Neuronal stem cell (in vitro differentiated cells): ENCODE data around the gene FRMD1.

Experiments used
- DNase-seq: peaks from one replicate; pipeline ENCODE4 v3.0.0-alpha.2; 2013; ENCODE audit warnings: low spot score
- H2AFZ ChIP-seq: one replicate; pipeline ENCODE4 v1.6.1; 2013; ENCODE audit warnings: mild to moderate bottlenecking, low read length, inconsistent platforms
- H2AK5ac ChIP-seq: 2 replicates; pipeline ENCODE4 v1.6.1; 2013; ENCODE audit warnings: low read depth, mild to moderate bottlenecking, inconsistent platforms, low read length, moderate library complexity, mixed read lengths
- H2BK120ac ChIP-seq: 2 replicates; pipeline ENCODE4 v1.6.1; 2013; ENCODE audit warnings: low read depth, mild to moderate bottlenecking, inconsistent platforms, low read length, moderate library complexity, mixed read lengths
- H2BK12ac ChIP-seq: one replicate; pipeline ENCODE4 v1.6.1; 2013; ENCODE audit warnings: low read length, inconsistent platforms
- H2BK15ac ChIP-seq: 2 replicates; pipeline ENCODE4 v1.6.1; 2013; ENCODE audit warnings: mild to moderate bottlenecking, low read length, inconsistent platforms, mixed read lengths
- H2BK5ac ChIP-seq: one replicate; pipeline ENCODE4 v1.6.1; 2013; ENCODE audit warnings: inconsistent platforms, mild to moderate bottlenecking, low read length, moderate library complexity
- H3K14ac ChIP-seq: one replicate; pipeline ENCODE4 v1.6.1; 2013; ENCODE audit warnings: low read length, inconsistent platforms
- H3K18ac ChIP-seq: 2 replicates; pipeline ENCODE4 v1.6.1; 2013; ENCODE audit warnings: low read length, inconsistent platforms
- H3K23ac ChIP-seq: 2 replicates; pipeline ENCODE4 v1.6.1; 2013; ENCODE audit warnings: low read depth, mild to moderate bottlenecking, mixed read lengths, low read length, inconsistent platforms; ENCODE audit not compliant: poor library complexity
- H3K27ac ChIP-seq: replicated peaks from 3 replicates; pipeline ENCODE4 v1.5.1; 2013; ENCODE audit warnings: low read length, inconsistent platforms
- H3K27me3 ChIP-seq, 3 experiments: 2 replicates each; pipeline ENCODE4 v1.6.1; 2013; ENCODE audit warnings: low read length in 3 of 3, mild to moderate bottlenecking in 2 of 3, inconsistent platforms in 1 of 3, low read depth in 1 of 3, mixed read lengths in 1 of 3, moderate library complexity in 1 of 3; ENCODE audit not compliant: control insufficient read depth in 3 of 3, insufficient read depth in 3 of 3
- H3K36me3 ChIP-seq, 2 donors: replicated peaks in 1 of 2; 2 replicates each; pipeline ENCODE4 v1.6.1; 2013; ENCODE audit warnings: low read length in 2 of 2; ENCODE audit not compliant: control insufficient read depth in 2 of 2, insufficient read depth in 2 of 2
- H3K4ac ChIP-seq: 2 replicates; pipeline ENCODE4 v1.6.1; 2013; ENCODE audit warnings: inconsistent platforms, mild to moderate bottlenecking, low read length, moderate library complexity
- H3K4me1 ChIP-seq, 2 donors: 1 replicate in 1 of 2; 2 replicates in 1 of 2; pipeline ENCODE4 v1.6.1; 2013; ENCODE audit warnings: low read length in 2 of 2, low read depth in 1 of 2; ENCODE audit not compliant: control insufficient read depth in 2 of 2, insufficient read depth in 1 of 2
- H3K4me2 ChIP-seq: one replicate; pipeline ENCODE4 v1.6.1; 2013; ENCODE audit warnings: mild to moderate bottlenecking, low read length, inconsistent platforms; ENCODE audit not compliant: insufficient read depth, poor library complexity, severe bottlenecking
- H3K4me3 ChIP-seq, 2 donors: 2 replicates each; pipeline ENCODE4 v1.5.1; 2013; ENCODE audit warnings: low read length in 2 of 2, mild to moderate bottlenecking in 2 of 2, inconsistent platforms in 1 of 2, moderate library complexity in 1 of 2
- H3K79me1 ChIP-seq: one replicate; pipeline ENCODE4 v1.6.1; 2013; ENCODE audit warnings: low read depth, mild to moderate bottlenecking, inconsistent platforms, low read length, moderate library complexity
- H3K9ac ChIP-seq: one replicate; pipeline ENCODE4 v1.6.1; 2013; ENCODE audit warnings: mild to moderate bottlenecking, low read depth, low read length, inconsistent platforms; ENCODE audit not compliant: poor library complexity
- H3K9me3 ChIP-seq, 2 donors: replicated peaks in 1 of 2; 2 replicates each; pipeline versions ENCODE3 to v1.6.1; 2013; ENCODE audit warnings: low read length in 2 of 2, mild to moderate bottlenecking in 2 of 2, inconsistent platforms in 1 of 2, low read depth in 1 of 2, mixed read lengths in 1 of 2, moderate library complexity in 1 of 2; ENCODE audit not compliant: control insufficient read depth in 2 of 2, insufficient read depth in 1 of 2
- H4K8ac ChIP-seq: one replicate; pipeline ENCODE4 v1.6.1; 2013; ENCODE audit warnings: low read depth, mild to moderate bottlenecking, inconsistent platforms, low read length, moderate library complexity
- H4K91ac ChIP-seq: one replicate; pipeline ENCODE4 v1.6.1; 2013; ENCODE audit warnings: low read length, low read depth, mild to moderate bottlenecking, inconsistent platforms; ENCODE audit not compliant: poor library complexity
- WGBS, 2 donors: extraction: QIAGEN DNeasy Blood & Tissue Kit; methylation state at CpG; one replicate each; pipeline ENCODE4 v1.1.7; 2013; ENCODE audit warnings: missing lambda C conversion rate in 2 of 2, mixed read lengths in 1 of 2; ENCODE audit not compliant: insufficient read length in 2 of 2, insufficient replicate concordance in 1 of 2; ENCODE audit errors: extremely low coverage in 2 of 2; 5-methylcytosine and 5-hydroxymethylcytosine counted together

FRMD1 gene

GRCh38 chr6:168058691-168059551 is 20.1 kb downstream of the FRMD1 start:
- Histone ChIP-seq H2AFZ (no peak overlapping the region), H4K8ac (no peak overlapping the region), H2BK120ac (no peak overlapping the region), H3K79me1 (no peaks in the 10 kb centered on the region), H3K14ac (no peak overlapping the region), H2BK15ac (peak overlapping the region; percentile 59), H2BK5ac (peak overlapping the region; percentile 47), H3K4me1 (peaks cover 0 to 3% of the 10 kb centered on the region in 2 donors), H3K4me2 (no peak overlapping the region), H3K23ac (peak overlapping the region; percentile 60), H3K27me3 (no peaks in the 10 kb centered on the region), H4K91ac (peak overlapping the region; percentile 27), H3K18ac (peak overlapping the region; percentile 72), H3K36me3 (no peaks in the 10 kb centered on the region), H2AK5ac (peak overlapping the region; percentile 80), H3K4me3 (no peak overlapping the region), H3K4ac (no peak overlapping the region), H3K27ac (no peak overlapping the region), H3K9ac (no peak overlapping the region), H3K9me3 (no peaks in the 10 kb centered on the region), H2BK12ac (peak overlapping the region; percentile 97)
- WGBS, 2 donors: no CpG with 5 or more reads among the region's 30 CpGs
- DNase-seq: no peak

- Histone ChIP-seq H3K27ac (no peak overlapping the region), H3K9me3 (no peaks in the 10 kb centered on the region), H3K18ac (peak overlapping the region; percentile 75), H2BK15ac (peak overlapping the region; percentile 9), H2BK12ac (no peak overlapping the region), H3K4ac (no peak overlapping the region), H3K14ac (no peak overlapping the region), H2BK5ac (no peak overlapping the region), H2AK5ac (peak overlapping the region; percentile 81), H3K4me1 (peaks cover 0 to 3% of the 10 kb centered on the region in 2 donors), H4K8ac (peak overlapping the region; percentile 75), H3K79me1 (no peaks in the 10 kb centered on the region), H2AFZ (no peak overlapping the region), H3K9ac (no peak overlapping the region), H3K4me3 (no peak overlapping the region), H3K4me2 (no peak overlapping the region), H3K23ac (no peak overlapping the region), H3K36me3 (no peaks in the 10 kb centered on the region), H4K91ac (no peak overlapping the region), H3K27me3 (no peaks in the 10 kb centered on the region), H2BK120ac (no peak overlapping the region)
- DNase-seq: no peak
- no CpG with 5 or more reads among the region's 14 CpGs for WGBS, 2 donors
These were observed 21.2 kb downstream of the FRMD1 start for GRCh38 chr6:168057836-168058235.

- H3K9ac ChIP-seq: peak overlapping the region; percentile 15
- H3K27me3 ChIP-seq: no peaks in the 10 kb centered on the region
- no peak overlapping the region for H3K4me2 ChIP-seq
- WGBS, 2 donors: no CpG with 5 or more reads among the region's 24 CpGs
- H3K9me3 ChIP-seq: no peaks in the 10 kb centered on the region
- peak overlapping the region; percentile 31 for H2BK15ac ChIP-seq
- H3K36me3 ChIP-seq: no peaks in the 10 kb centered on the region
- no peak overlapping the region for H2BK120ac ChIP-seq
- no peak overlapping the region for H3K4me3 ChIP-seq
- H2AK5ac ChIP-seq: peak overlapping the region; percentile 85
- DNase-seq: no peak
- no peaks in the 10 kb centered on the region for H3K79me1 ChIP-seq
- peak overlapping the region; percentile 91 for H3K18ac ChIP-seq
- peak overlapping the region; percentile 39 for H3K23ac ChIP-seq
- no peak overlapping the region for H3K14ac ChIP-seq
- H3K27ac ChIP-seq: no peak overlapping the region
- peak overlapping the region; percentile 59 for H2BK12ac ChIP-seq
- H3K4ac ChIP-seq: no peak overlapping the region
- H4K8ac ChIP-seq: no peak overlapping the region
- no peak overlapping the region for H4K91ac ChIP-seq
- no peak overlapping the region for H2BK5ac ChIP-seq
- no peak overlapping the region for H2AFZ ChIP-seq
- peaks cover 0 to 4% of the 10 kb centered on the region in 2 donors for H3K4me1 ChIP-seq
These were observed 22.0 kb downstream of the FRMD1 start for GRCh38 chr6:168056892-168057527.
